SK-N-SH (cell line): ENCODE results near the gene CHEK2. TPM values are rescaled to one million over a fixed set of nuclear protein-coding genes. Genes with fewer than 3 reads are reported as not detected.
A peak's percentile ranks its signal among the peaks of the same experiment; 100 is the strongest.

Experiments
- CTCF ChIA-PET: fragments of 300-600, 350-600 bp; formaldehyde crosslinking; extraction: SDS; loops from one replicate; lab custom pipeline; 2021; lab: Yijun Ruan, JAX
- POLR2A ChIA-PET: fragments of 350-600 bp; sonication (Branson Sonifier 250); formaldehyde crosslinking; extraction: SDS; loops from one replicate; lab custom pipeline; 2020; ENCODE audit warnings: antibody characterized with exemption, inconsistent platforms; lab: Yijun Ruan, JAX
- DNase-seq: peaks from one replicate; pipeline ENCODE4 v3.0.0; 2012
- H2AFZ ChIP-seq: fragments of 200-600 bp; sonication (generic); 2 replicates; pipeline ENCODE4 v1.8.1; 2016; ENCODE audit warnings: antibody characterized with exemption, mild to moderate bottlenecking, low read depth
- H3F3A ChIP-seq: fragments of 200-600 bp; sonication (generic); replicated peaks from 2 replicates; pipeline ENCODE3; 2016; ENCODE audit warnings: antibody characterized with exemption, mild to moderate bottlenecking; ENCODE audit not compliant: insufficient read depth
- H3K27ac ChIP-seq, 2 experiments: fragments of 200-500 bp in 1 of 2; fragments of 200-600 bp in 1 of 2; sonication (Bioruptor generic) in 1 of 2; sonication (generic), shearing (Covaris generic) in 1 of 2; 2 replicates each; pipeline versions ENCODE4 v1.5.1 to v1.6.1; 2014 to 2016; ENCODE audit warnings: low read depth in 2 of 2, inconsistent platforms in 1 of 2, low read length in 1 of 2, mild to moderate bottlenecking in 1 of 2, mixed read lengths in 1 of 2
- H3K27me3 ChIP-seq: fragments of 200-600 bp; sonication (generic), shearing (Covaris generic); 2 replicates; pipeline ENCODE4 v1.6.1; 2016; ENCODE audit warnings: mixed run types; ENCODE audit not compliant: insufficient read depth
- H3K36me3 ChIP-seq, 2 experiments: fragments of 200-500 bp in 1 of 2; fragments of 200-600 bp in 1 of 2; sonication (Bioruptor generic) in 1 of 2; sonication (generic) in 1 of 2; replicated peaks in 1 of 2; 2 replicates each; pipeline versions ENCODE3 to v1.5.1; 2014 to 2016; ENCODE audit warnings: low read length in 1 of 2, mild to moderate bottlenecking in 1 of 2; ENCODE audit not compliant: insufficient read depth in 2 of 2, control insufficient read depth in 1 of 2
- H3K4me1 ChIP-seq, 2 experiments: fragments of 200-500 bp in 1 of 2; fragments of 200-600 bp in 1 of 2; sonication (Bioruptor generic) in 1 of 2; sonication (generic), shearing (Covaris generic) in 1 of 2; 2 replicates each; pipeline versions ENCODE4 v1.5.1 to v1.6.1; 2014 to 2016; ENCODE audit warnings: low read depth in 1 of 2, low read length in 1 of 2, mixed run types in 1 of 2; ENCODE audit not compliant: insufficient read depth in 2 of 2, control insufficient read depth in 1 of 2
- H3K4me2 ChIP-seq: fragments of 200-600 bp; sonication (generic), shearing (Covaris generic); 2 replicates; pipeline ENCODE4 v1.6.1; 2017; ENCODE audit warnings: mixed run types
- H3K4me3 ChIP-seq, 2 experiments: fragments of 200-500 bp in 1 of 2; fragments of 200-600 bp in 1 of 2; sonication (Bioruptor generic) in 1 of 2; sonication (generic), shearing (Covaris generic) in 1 of 2; 2 replicates each; pipeline versions ENCODE4 v1.5.1 to v1.8.1; 2014 to 2016; ENCODE audit warnings: low read depth in 2 of 2, inconsistent platforms in 1 of 2, low read length in 1 of 2, mild to moderate bottlenecking in 1 of 2, mixed read lengths in 1 of 2, moderate library complexity in 1 of 2
- H3K79me2 ChIP-seq: fragments of 200-600 bp; sonication (generic); 2 replicates; pipeline ENCODE4 v1.8.1; 2017; ENCODE audit warnings: mild to moderate bottlenecking; ENCODE audit not compliant: insufficient read depth
- H3K9ac ChIP-seq: fragments of 200-600 bp; sonication (generic); 2 replicates; pipeline ENCODE4 v1.6.1; 2017; ENCODE audit warnings: mixed run types
- H3K9me2 ChIP-seq: fragments of 200-600 bp; sonication (generic); 2 replicates; pipeline ENCODE4 v1.6.1; 2017; ENCODE audit warnings: mixed run types
- H3K9me3 ChIP-seq: fragments of 200-600 bp; sonication (generic); 2 replicates; pipeline ENCODE4 v1.6.1; 2017; ENCODE audit warnings: mixed run types, mild to moderate bottlenecking, moderate library complexity
- H4K20me1 ChIP-seq: fragments of 200-600 bp; sonication (generic); 2 replicates; pipeline ENCODE4 v1.6.1; 2017; ENCODE audit warnings: mild to moderate bottlenecking, mixed run types; ENCODE audit not compliant: insufficient read depth
- ELF1 ChIP-seq: IDR thresholded peaks from 2 replicates; pipeline ENCODE4 v1.4.0; 2012
- EZH2phosphoT487 ChIP-seq: fragments of 200-600 bp; sonication (generic); IDR thresholded peaks from 2 replicates; pipeline ENCODE4 v1.6.1; 2017; ENCODE audit warnings: low read depth, mixed run types, mild to moderate bottlenecking, antibody characterized with exemption, moderate library complexity, borderline replicate concordance
- FOSL2 ChIP-seq: IDR thresholded peaks from 2 replicates; pipeline ENCODE4 v1.4.0; 2012; ENCODE audit warnings: low read depth, mild to moderate bottlenecking, moderate library complexity, borderline replicate concordance
- FOXJ3 ChIP-seq: sonication (generic); formaldehyde crosslinking; IDR thresholded peaks from 2 replicates; pipeline ENCODE4 v1.5.1; 2020; ENCODE audit warnings: mild to moderate bottlenecking, missing genetic modification reagents
- GATA2 ChIP-seq: sonication (generic); formaldehyde crosslinking; IDR thresholded peaks from 2 replicates; pipeline ENCODE4 v1.5.0; 2020; ENCODE audit warnings: mild to moderate bottlenecking, missing genetic modification reagents
- JUND ChIP-seq: IDR thresholded peaks from 2 replicates; pipeline ENCODE4 v1.4.0; 2012
- POLR2AphosphoS5 ChIP-seq: IDR thresholded peaks from 2 replicates; pipeline ENCODE4 v1.6.1; 2012; ENCODE audit warnings: low read depth, low read length
- RCOR1 ChIP-seq: fragments of 150-350 bp; IDR thresholded peaks from 2 replicates; pipeline ENCODE4 v1.6.1; 2017; ENCODE audit warnings: antibody characterized with exemption, low read length
- RXRA ChIP-seq: IDR thresholded peaks from 2 replicates; pipeline ENCODE4 v1.4.0; 2012; ENCODE audit warnings: low read depth, mild to moderate bottlenecking, borderline replicate concordance
- SIN3A ChIP-seq: IDR thresholded peaks from 2 replicates; pipeline ENCODE4 v1.6.1; 2012; ENCODE audit warnings: low read depth, mild to moderate bottlenecking, low read length, moderate library complexity, borderline replicate concordance
- SMC3 ChIP-seq: IDR thresholded peaks from 2 replicates; pipeline ENCODE4 v1.6.1; 2012; ENCODE audit warnings: low read depth, low read length, improper control_type of control experiment
- TAF1 ChIP-seq: IDR thresholded peaks from 2 replicates; pipeline ENCODE4 v1.6.1; 2012; ENCODE audit warnings: low read depth, mild to moderate bottlenecking, low read length, moderate library complexity, borderline replicate concordance
- YY1 ChIP-seq: IDR thresholded peaks from 2 replicates; pipeline ENCODE4 v1.4.0; 2012; ENCODE audit warnings: low read depth, mild to moderate bottlenecking
- WGBS: methylation state at CpG from one replicate; pipeline ENCODE4 v1.1.6; 2017; ENCODE audit warnings: low lambda C conversion rate; 5-methylcytosine and 5-hydroxymethylcytosine counted together
- polyA plus RNA-seq, 3 experiments: library from polyadenylated mRNA; depleted of rRNA; stranded (reverse); fragments of >200 nt; gene quantifications; 2 replicates each; pipeline ENCODE4 v1.2.3, GENCODE V29; 2012
- TF ChIP-seq, protein P1 (sequence below): IDR thresholded peaks from 2 replicates; pipeline ENCODE4 v1.4.0; 2012; ENCODE audit warnings: low read depth, borderline replicate concordance
- TF ChIP-seq, protein P2 (sequence below): fragments of 150-350 bp; IDR thresholded peaks from 2 replicates; pipeline ENCODE4 v1.6.1; 2017; ENCODE audit warnings: antibody characterized with exemption, low read length, low read depth, borderline replicate concordance
- TF ChIP-seq, protein P3 (sequence below): IDR thresholded peaks from 2 replicates; pipeline ENCODE4; 2012
- TF ChIP-seq, protein P4 (sequence below): IDR thresholded peaks from 2 replicates; pipeline ENCODE4 v1.4.0; 2012; ENCODE audit warnings: low read depth, borderline replicate concordance
- TF ChIP-seq, protein P5 (sequence below): fragments of 200-600 bp; sonication (generic); IDR thresholded peaks from 2 replicates; pipeline ENCODE4 v1.6.1; 2017; ENCODE audit warnings: antibody characterized with exemption, mild to moderate bottlenecking, moderate library complexity

CHEK2 gene
- polyA plus RNA-seq, 1 of the 3 experiments (the other 2 are of a cell fraction) = 12.0 TPM

DNA sequence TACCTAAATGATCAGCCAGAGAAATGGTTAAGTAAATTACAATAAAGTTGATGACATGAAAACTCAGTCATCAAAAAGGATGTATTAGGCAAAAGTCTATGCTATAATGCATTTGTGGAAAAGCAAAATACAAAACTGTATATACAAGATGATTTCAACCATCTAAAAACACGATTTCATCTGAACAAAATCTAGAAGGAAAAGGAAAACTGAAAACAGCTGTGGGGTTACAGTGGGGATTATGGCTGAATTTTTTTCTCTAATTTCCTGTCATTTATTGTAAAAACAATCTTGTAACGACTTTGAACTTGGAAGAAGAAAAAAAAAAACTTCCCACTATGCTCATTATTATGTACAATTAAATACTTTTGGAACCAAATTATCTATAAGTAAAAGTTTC lies 30.3 kb downstream of the CHEK2 start:
- no peaks in the 10 kb centered on the region for H3K9me3 ChIP-seq
- WGBS = 37% methylated on average over 2 of the region's 2 CpGs
- peaks cover 0 to 3% of the 10 kb centered on the region in 2 experiments for H3K36me3 ChIP-seq
- no peak for DNase-seq
- peak overlapping the region; percentile 55 for H3K4me2 ChIP-seq
- H3K27ac ChIP-seq = peak overlapping the region; percentile 87 to 92
- H3K9ac ChIP-seq = peak overlapping the region; percentile 7; the same call in 1 of the 2 replicates
- TF ChIP-seq GATA2 (CRISPR knock-in tag) = no peak
- TF ChIP-seq RCOR1 = no peak
- no peak for TF ChIP-seq FOXJ3 (CRISPR knock-in tag)
- TF ChIP-seq ELF1 = no peak
- TF ChIP-seq, protein P1, sequence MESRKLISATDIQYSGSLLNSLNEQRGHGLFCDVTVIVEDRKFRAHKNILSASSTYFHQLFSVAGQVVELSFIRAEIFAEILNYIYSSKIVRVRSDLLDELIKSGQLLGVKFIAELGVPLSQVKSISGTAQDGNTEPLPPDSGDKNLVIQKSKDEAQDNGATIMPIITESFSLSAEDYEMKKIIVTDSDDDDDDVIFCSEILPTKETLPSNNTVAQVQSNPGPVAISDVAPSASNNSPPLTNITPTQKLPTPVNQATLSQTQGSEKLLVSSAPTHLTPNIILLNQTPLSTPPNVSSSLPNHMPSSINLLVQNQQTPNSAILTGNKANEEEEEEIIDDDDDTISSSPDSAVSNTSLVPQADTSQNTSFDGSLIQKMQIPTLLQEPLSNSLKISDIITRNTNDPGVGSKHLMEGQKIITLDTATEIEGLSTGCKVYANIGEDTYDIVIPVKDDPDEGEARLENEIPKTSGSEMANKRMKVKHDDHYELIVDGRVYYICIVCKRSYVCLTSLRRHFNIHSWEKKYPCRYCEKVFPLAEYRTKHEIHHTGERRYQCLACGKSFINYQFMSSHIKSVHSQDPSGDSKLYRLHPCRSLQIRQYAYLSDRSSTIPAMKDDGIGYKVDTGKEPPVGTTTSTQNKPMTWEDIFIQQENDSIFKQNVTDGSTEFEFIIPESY = no peak
- TF ChIP-seq RXRA = no peak
- no peak for TF ChIP-seq TAF1
- no peak for TF ChIP-seq EZH2phosphoT487
- no peak for TF ChIP-seq FOSL2
- TF ChIP-seq POLR2AphosphoS5 = no peak
- TF ChIP-seq, protein P2, sequence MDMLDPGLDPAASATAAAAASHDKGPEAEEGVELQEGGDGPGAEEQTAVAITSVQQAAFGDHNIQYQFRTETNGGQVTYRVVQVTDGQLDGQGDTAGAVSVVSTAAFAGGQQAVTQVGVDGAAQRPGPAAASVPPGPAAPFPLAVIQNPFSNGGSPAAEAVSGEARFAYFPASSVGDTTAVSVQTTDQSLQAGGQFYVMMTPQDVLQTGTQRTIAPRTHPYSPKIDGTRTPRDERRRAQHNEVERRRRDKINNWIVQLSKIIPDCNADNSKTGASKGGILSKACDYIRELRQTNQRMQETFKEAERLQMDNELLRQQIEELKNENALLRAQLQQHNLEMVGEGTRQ = no peak
- no peaks in the 10 kb centered on the region for H3K79me2 ChIP-seq
- ChIA-PET CTCF (interaction anchor here (1.9 kb wide), 1 partner anchor 15 kb away, joined by 4 read pairs; no protein-coding TSS in a partner anchor), POLR2A (no interaction called here)
- H3K9me2 ChIP-seq = no peaks in the 10 kb centered on the region
- H2AFZ ChIP-seq = peak overlapping the region; percentile 57
- H4K20me1 ChIP-seq = no peaks in the 10 kb centered on the region
- H3F3A ChIP-seq = peaks cover 42% of the 10 kb centered on the region
- H3K27me3 ChIP-seq = no peaks in the 10 kb centered on the region
- H3K4me3 ChIP-seq = no peak overlapping the region
- peaks cover 17 to 35% of the 10 kb centered on the region in 2 experiments; a peak in 3 of 4 replicates for H3K4me1 ChIP-seq

DNA sequence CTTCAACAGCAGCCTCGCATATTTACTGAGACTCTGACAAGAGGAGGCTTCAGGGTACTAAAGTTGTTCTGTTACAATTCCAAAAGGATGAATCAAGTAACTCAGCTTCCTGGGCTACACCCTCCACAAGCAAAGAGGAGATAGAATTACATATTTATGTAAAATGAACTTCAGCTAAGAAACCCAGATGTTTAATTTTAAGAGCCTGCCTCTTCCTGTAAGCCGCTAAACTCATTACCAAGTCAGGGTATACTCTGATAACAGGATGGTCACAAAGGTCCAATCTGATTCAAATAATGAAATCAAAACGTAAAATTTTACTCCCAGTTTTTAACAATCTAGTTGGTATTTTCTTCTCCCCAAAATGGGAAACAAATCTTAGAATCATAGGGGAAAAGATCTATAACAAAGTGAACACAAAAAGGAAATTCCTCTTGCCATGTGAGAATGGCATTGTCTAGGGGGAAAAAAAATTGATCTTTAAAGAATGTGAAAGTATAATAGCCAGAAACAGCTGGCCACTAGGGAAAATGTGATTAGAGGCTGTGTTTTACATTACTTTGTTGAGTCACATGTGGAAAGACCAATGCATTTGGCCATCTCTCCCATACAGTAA lies 30.9 kb downstream of the CHEK2 start:
- Histone ChIP-seq H3K9me3 (no peaks in the 10 kb centered on the region), H3K27ac (peak overlapping the region; percentile 87 to 92), H3K36me3 (peaks cover 0 to 3% of the 10 kb centered on the region in 2 experiments), H3K4me1 (peaks cover 17 to 35% of the 10 kb centered on the region in 2 experiments; a peak in 3 of 4 replicates), H3K4me3 (peak overlapping the region in 1 of 2 experiments; percentile 7; a peak in 1 of 4 replicates), H3K27me3 (no peaks in the 10 kb centered on the region), H3K4me2 (peak overlapping the region; percentile 55), H3K9me2 (no peaks in the 10 kb centered on the region), H3K79me2 (no peaks in the 10 kb centered on the region), H3F3A (peaks cover 42% of the 10 kb centered on the region), H2AFZ (peak overlapping the region; percentile 6), H3K9ac (peak overlapping the region; percentile 7; the same call in 1 of the 2 replicates), H4K20me1 (no peaks in the 10 kb centered on the region)
- 11% methylated on average over 3 of the region's 3 CpGs for WGBS
- ChIA-PET CTCF (interaction anchor here (0.8 to 2.3 kb wide), 3 partner anchors 14 to 110 kb away, joined by 3 to 12 read pairs (median 4); no protein-coding TSS in a partner anchor), POLR2A (interaction anchor here (0.5 kb wide), 1 partner anchor 101 kb away, joined by 3 read pairs; no protein-coding TSS in a partner anchor)
- DNase-seq = peak; percentile 42
- TF ChIP-seq, protein P2 = no peak
- TF ChIP-seq, protein P3, sequence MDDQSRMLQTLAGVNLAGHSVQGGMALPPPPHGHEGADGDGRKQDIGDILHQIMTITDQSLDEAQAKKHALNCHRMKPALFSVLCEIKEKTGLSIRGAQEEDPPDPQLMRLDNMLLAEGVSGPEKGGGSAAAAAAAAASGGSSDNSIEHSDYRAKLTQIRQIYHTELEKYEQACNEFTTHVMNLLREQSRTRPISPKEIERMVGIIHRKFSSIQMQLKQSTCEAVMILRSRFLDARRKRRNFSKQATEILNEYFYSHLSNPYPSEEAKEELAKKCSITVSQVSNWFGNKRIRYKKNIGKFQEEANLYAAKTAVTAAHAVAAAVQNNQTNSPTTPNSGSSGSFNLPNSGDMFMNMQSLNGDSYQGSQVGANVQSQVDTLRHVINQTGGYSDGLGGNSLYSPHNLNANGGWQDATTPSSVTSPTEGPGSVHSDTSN = no peak; the same call in 1 of the 2 replicates
- TF ChIP-seq YY1 (no peak), FOSL2 (peak; percentile 54; the same call in 1 of the 2 replicates), POLR2AphosphoS5 (peak; percentile 41; the same call in 1 of the 2 replicates), SMC3 (no peak), RCOR1 (no peak), RXRA (no peak), SIN3A (no peak), JUND (peak; percentile 67)
- TF ChIP-seq, protein P4, sequence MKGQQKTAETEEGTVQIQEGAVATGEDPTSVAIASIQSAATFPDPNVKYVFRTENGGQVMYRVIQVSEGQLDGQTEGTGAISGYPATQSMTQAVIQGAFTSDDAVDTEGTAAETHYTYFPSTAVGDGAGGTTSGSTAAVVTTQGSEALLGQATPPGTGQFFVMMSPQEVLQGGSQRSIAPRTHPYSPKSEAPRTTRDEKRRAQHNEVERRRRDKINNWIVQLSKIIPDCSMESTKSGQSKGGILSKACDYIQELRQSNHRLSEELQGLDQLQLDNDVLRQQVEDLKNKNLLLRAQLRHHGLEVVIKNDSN = no peak
- TF ChIP-seq, protein P5, sequence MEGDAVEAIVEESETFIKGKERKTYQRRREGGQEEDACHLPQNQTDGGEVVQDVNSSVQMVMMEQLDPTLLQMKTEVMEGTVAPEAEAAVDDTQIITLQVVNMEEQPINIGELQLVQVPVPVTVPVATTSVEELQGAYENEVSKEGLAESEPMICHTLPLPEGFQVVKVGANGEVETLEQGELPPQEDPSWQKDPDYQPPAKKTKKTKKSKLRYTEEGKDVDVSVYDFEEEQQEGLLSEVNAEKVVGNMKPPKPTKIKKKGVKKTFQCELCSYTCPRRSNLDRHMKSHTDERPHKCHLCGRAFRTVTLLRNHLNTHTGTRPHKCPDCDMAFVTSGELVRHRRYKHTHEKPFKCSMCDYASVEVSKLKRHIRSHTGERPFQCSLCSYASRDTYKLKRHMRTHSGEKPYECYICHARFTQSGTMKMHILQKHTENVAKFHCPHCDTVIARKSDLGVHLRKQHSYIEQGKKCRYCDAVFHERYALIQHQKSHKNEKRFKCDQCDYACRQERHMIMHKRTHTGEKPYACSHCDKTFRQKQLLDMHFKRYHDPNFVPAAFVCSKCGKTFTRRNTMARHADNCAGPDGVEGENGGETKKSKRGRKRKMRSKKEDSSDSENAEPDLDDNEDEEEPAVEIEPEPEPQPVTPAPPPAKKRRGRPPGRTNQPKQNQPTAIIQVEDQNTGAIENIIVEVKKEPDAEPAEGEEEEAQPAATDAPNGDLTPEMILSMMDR = peak; percentile 27
